ENCODE measurements around the gene GABRG3. TPM values are rescaled to one million over a fixed set of nuclear protein-coding genes. Genes with fewer than 3 reads are reported as not detected.

The GABRG3 gene
- total RNA-seq, 1 donor from 2014 or later = not detected

DNA sequence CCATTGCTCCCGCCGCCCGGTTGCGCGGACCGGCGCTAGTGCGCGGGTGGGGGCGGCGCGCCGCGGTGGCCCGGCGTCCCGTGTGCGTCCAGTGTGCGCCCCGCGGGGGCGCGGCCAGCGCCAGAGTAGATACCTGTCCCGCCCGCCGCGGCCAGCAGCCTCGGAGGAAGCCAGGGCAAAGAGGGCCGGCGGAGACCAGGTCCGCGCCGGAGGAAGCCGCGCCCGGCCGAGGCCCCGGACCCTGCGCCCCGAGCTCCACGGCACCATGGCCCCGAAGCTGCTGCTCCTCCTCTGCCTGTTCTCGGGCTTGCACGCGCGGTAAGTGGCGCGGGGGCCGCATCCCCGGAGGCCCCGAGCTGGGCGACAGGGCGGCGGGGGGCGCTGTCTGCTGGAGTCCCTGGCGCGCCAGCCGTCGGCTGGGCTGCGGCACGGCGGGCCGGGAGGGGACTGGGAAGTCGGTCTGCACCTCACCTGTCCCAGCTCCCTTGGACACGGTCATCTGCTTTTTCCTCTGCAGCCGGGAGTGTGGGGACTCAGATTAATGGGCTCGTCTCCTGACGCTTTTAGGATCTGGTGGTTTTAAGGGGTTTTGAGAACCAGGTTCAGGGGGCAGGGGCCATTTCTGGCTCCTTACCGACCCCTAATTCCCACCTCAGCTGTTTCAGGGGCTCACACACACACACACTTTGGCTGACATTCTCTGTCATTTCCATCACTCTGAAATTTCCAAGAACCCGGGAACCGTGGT is 464 bp downstream of the GABRG3 start:
- DNase-seq = no peak
- H3K27me3 ChIP-seq (ENCODE audit: low read depth) = peaks cover 27% of the 10 kb centered on the region
- intact Hi-C loops (cut with DNase I) = no loop called here
- TF ChIP-seq CTCF (IDR thresholded peaks at IDR 0.05) = no peak
- no peaks in the 10 kb centered on the region for H3K4me1 ChIP-seq
- no peak overlapping the region for H3K4me3 ChIP-seq
- H3K27ac ChIP-seq = no peak overlapping the region
- no peaks in the 10 kb centered on the region for H3K9me3 ChIP-seq
- H3K36me3 ChIP-seq = no peaks in the 10 kb centered on the region
- no peak for ATAC-seq

DNA sequence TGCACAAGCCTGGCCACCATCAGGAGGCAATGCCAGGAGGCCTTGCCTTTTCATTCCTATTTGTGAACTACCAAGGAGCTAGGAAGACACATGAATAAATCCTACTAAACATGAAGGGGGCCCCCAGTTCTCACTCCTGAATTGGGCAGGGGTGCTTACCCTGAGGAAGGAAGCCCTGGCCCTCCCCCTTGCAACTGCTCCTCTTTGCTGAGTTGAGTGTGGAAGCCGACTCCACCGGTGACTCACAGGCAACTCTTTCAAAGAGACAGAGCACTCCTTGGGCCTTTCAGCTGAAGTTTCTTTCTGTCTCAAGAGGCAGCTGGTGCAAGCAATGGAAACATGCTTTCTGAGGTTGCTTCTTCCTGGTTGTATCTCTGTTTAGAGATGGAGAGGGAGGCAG is 1.7 kb downstream of the GABRG3 start:
- Histone ChIP-seq H3K4me1 (no peaks in the 10 kb centered on the region), H3K36me3 (no peaks in the 10 kb centered on the region), H3K9me3 (no peaks in the 10 kb centered on the region), H3K27ac (no peak overlapping the region), H3K4me3 (no peak overlapping the region), H3K27me3 (ENCODE audit: low read depth) (peaks cover 22% of the 10 kb centered on the region)
- no peak for ATAC-seq
- no peak for TF ChIP-seq CTCF (IDR thresholded peaks at IDR 0.05)
- no peak for DNase-seq
- intact Hi-C loops (cut with DNase I) = no loop called here

DNA sequence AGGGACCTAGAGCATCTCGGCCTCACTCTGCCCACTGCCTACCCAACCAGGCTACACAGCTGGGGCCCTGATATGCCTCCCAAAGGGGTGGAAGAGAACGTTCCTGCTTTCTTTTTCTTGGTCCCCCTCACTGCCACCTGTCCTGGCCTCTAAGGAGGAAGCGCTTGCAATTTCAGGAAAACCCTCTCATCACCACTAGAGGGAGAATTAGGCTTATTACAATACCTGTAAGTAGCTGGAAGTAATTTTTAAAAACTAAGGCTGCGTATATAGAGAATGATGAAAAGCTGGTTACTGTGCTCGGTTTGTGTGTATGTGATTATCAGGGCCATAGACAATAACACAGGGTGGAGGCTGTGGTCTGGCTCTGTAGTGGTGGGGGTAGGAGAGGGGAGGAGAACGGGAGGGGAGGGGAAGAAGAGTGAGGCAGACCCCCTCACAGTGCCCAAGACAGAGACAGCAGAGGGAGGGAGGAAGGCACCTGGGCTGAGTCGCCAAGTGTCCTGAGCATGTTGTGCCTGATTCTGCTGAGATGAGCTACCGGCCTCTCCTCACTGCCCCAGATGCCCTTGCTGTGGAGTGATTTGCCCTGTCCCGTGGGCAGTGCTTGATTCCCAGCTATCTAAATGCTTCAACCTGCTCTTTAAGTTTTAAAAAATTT is 3.3 kb downstream of the GABRG3 start:
- Histone ChIP-seq H3K4me1 (no peaks in the 10 kb centered on the region), H3K36me3 (no peaks in the 10 kb centered on the region), H3K27me3 (ENCODE audit: low read depth) (peaks cover 17% of the 10 kb centered on the region), H3K27ac (no peak overlapping the region), H3K4me3 (no peak overlapping the region), H3K9me3 (no peaks in the 10 kb centered on the region)
- DNase-seq (no peak), ATAC-seq (no peak)
- intact Hi-C loops (cut with DNase I) = no loop called here
- no peak for TF ChIP-seq CTCF (IDR thresholded peaks at IDR 0.05)

GRCh38 chr15:26981492-26981891 is 10.5 kb downstream of the GABRG3 start:
- no peaks in the 10 kb centered on the region for H3K36me3 ChIP-seq
- no peak overlapping the region for H3K27ac ChIP-seq
- no peak for ATAC-seq
- no peak for DNase-seq
- no peaks in the 10 kb centered on the region for H3K9me3 ChIP-seq
- no peak for TF ChIP-seq CTCF (IDR thresholded peaks at IDR 0.05)
- H3K4me3 ChIP-seq = no peak overlapping the region
- H3K4me1 ChIP-seq = no peaks in the 10 kb centered on the region
- H3K27me3 ChIP-seq (ENCODE audit: low read depth) = peaks cover 4% of the 10 kb centered on the region
- intact Hi-C loops (cut with DNase I) = no loop called here

GRCh38 chr15:26983822-26984221 is 12.8 kb downstream of the GABRG3 start:
- TF ChIP-seq CTCF (IDR thresholded peaks at IDR 0.05) = no peak
- no peak overlapping the region for H3K27ac ChIP-seq
- peaks cover 4% of the 10 kb centered on the region for H3K27me3 ChIP-seq (ENCODE audit: low read depth)
- H3K4me3 ChIP-seq = no peak overlapping the region
- intact Hi-C loops (cut with DNase I) = no loop called here
- H3K36me3 ChIP-seq = no peaks in the 10 kb centered on the region
- H3K4me1 ChIP-seq = no peaks in the 10 kb centered on the region
- DNase-seq (no peak), ATAC-seq (no peak)
- H3K9me3 ChIP-seq = no peaks in the 10 kb centered on the region
